NCI-H146 (cell line): ENCODE measurements around the gene IFI6.
A peak's percentile ranks its signal among the peaks of the same experiment; 100 is the strongest.
"Not testable (repeated sequence)": the region's sequence is repeated elsewhere in the genome, so short reads cannot be mapped to it uniquely, and the experiment has no call there.

Experiments
- DNase-seq: peaks from one replicate; lab custom pipeline; 2025; lab: John Stamatoyannopoulos, UW

The IFI6 gene

DNA sequence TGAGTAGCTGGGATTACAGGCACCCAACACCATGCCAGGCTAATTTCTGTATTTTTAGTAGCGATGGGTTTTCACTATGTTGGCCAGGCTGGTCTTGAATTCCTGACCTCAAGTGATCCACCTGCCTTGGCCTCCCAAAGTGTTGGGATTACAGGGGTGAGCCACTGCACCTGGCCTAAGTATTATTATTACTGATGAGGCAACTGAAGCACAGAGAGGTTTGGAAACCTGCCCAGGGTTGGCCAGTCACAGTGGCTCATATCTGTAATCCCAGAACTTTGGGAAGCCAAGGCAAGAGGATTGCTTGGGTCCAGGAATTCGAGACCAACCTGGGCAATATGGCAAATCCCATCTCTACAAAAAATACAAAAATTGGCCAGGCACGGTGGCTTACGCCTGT is 44.3 kb downstream of the IFI6 start:
- DNase-seq: not testable (repeated sequence)

DNA sequence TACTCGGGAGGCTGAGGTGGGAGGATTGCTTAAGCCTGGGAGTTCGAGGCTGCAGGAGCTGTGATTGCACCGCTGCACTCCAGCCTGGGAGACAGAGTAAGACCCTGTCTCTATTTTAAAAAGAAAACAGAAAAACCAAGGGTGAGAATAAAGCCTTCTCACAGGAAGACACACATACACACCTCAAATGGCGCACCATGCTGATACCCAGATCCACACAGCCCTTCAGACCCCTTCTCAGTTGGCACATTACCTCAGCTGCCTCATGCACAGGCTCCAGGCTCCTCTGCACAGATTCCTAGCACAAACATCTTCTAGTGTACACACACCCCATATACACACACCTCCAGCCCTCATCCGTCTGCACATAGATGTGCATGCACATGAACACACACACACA is 44.9 kb downstream of the IFI6 start:
- no peak for DNase-seq

DNA sequence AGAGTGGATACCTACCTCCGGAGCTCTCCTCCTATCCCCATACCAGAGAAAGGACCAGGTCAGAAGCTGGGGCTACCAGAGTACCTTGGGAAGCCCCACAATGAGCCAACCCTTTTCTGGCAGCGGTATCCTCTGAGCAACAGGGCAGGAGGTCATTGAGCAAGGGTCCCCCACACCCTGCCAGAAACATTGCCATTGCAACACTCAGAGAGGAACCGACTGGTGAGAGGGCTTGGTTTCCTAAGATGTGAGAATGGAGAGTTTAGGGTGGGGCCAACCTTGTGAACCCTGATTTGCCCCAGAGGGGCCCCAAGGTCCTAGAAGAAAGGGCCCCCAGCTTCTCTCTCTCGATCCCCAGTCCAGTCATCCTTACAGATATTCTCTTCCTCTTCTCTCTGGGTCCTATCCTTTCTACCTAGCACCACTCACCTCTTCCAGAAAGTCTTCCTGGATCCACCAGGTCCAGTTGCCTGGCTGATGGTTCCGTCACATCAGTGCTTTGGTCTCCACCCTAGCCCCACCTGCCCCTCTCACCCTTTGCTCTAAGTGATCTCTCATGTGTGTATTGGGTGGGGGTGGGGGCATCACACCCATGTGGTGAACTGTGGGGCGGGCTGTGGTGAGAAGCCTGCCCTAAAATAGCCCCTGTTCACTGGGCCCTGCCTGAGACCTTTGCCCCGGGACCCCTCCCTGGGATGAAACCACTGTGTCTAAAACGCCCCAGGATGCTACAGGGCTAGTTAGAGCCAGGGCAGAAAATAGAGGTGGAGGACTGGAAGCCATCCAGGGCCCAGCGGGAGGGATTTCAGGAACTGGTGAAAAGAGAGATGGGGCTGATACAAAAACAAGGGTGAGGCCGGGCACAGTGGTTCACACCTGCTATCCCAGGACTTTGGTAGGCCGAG is 45.7 kb downstream of the IFI6 start:
- DNase-seq: peak; percentile 13

DNA sequence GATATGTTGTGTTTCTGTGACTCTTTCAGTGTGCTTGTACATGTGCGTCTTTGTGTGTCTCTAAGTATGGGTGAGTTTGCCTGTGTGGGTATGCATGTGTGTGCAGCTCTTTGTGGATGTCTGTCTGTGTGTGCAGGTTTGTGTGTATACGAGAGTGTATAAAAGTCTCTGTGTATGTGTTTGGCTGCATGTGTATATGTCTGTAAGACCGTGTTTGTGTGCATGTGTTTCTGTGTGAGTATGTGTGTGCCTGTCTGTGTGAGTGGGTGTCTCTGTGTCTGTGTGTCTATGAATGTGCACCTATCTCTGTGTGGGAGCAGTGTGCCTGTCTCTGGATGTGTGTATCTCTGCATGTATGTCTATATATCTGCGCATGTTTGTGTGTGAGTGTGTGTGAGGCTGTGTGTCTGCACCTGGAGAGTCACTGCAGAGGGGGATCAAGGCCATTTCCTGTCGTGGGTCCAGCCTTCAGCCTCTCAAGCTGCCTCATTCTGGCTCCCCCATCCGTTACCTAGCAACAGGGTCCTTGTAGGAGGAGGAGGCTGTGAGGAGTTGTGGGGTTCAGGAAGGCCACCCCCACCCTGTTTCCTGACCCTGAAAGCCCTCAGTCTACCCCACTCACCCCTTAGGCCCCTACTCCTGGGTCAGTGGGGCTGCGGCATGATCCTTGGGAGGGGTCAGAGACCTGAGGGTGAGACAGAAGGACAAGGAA is 47.4 kb downstream of the IFI6 start:
- peak; percentile 11 for DNase-seq

DNA sequence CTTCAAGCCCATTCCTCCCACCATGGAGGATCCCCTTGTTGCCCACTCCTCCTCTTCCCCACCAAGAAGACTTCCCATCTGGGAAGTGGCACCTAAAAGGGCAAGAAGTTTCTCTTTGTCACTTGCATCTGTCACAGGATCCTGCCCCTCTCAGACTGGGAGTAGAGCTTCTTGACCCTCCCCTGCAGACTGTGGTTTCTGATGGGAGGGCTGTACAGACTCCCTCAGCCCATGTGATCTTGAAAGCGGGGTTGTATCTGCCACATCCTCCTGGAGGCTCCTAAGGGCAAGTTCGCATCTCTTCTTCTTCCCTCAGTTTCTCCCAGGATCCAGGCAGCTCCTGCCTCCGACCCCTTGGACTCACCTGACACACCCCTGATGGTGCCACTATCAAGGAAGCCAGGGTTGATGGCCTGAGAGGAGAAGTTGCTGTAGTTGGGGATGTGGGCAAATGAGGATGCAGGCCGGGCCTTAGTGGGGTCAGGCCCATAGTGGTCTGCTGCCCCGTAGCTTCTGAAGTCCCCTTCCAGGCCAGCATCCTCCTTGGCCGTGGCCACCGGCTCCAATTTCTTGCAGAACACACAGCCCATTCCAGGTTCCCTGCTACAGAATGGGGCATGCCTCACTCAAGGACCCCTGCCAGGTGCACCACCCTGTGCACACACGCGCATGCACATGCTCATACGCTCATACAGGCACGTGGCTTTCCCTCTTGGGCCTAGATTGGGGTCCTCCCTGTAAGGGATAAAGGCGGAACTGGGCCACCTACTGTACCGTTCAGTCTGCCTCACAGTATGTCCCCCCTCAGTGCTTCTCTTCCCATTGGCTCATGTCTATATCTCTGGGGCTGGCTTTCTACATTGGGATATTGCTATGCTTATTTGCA is 48.4 kb downstream of the IFI6 start:
- no peak for DNase-seq

DNA sequence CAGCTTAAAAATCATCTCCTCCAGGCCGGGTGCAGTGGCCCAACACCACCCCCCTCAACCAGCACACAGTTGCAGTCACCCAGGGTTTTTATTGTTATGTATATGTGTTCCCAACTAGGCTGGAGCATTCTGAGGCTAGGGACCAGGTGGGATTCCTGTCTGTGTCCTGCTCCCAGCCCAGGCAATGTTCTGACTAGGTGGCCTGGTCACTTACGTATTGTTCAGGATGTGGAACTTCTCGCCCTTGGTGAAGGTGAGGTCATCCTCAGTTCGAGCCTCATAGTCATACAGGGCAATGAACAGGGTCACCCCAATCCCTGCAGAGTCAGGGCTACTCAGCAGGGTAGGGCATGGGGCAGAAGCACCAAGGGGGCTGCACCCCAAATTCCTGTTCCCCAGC is 49.2 kb downstream of the IFI6 start:
- DNase-seq: no peak

DNA sequence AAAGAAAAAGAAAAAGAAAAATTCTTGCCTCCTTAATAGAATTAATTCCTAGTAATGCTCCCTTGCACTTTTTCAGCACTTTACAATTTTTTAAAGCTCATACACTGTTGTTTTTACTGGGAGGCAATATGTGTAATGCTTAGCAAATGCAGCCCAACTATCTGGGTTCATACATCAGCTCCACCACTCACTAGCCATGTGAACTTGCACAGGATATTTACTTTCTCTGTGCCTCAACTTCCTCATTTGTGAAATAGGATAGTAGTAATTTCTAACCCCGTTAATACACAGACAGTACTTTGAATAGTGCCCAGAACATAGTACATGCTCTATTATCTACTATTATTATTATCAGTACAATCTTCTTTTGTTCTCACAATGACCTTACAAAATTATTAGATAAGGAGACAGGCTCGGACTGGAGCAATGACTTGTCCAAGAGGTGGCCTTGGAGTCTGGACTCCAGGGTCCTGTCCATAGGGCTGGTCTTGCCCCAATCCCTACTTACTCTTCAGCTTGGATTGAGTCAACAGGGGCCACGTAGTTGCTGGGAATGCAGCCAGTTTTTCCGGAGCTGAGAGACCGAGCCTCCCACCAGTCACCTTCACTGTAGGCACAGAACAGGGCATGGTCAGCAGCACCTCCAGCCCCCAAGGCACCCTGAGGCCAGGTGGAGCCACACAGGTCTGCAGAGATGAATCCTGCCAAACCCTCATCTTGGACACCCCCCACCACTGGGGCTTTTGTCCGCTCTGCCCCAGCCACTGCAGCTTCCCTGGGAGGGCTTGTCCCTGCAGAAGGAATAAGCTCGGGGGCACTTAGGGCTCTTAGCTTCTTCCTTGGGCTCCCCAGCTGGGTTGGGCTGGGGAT is 50.7 kb downstream of the IFI6 start:
- DNase-seq: no peak

DNA sequence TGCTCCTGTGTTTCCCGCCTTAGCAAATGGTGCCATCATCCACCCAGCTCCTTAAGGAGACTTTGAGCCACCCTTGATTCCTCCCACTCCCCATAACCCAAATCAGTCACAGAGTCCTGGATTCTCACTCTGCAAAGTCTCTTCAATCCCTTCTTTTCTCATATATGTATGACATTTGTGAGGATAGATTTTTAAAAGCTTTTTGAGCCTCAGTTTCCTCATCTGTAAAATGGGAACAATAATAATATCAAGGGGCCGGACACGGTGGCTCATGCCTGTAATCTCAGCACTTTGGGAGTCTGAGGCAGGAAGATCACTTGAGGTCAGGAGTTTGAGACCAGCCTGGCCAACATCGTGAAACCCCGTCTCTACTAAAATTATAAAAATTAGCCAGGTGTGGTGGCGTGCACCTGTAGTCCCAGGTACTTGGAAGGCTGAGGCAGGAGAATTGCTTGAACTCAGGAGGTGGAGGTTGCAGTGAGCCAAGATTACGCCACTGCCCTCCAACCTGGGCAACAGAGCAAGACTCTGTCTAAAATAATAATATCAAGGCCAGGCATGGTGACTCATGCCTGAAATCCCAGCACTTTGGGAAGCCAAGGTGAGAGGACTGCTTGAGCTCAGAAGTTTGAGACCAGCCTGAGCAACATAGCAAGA is 52.1 kb downstream of the IFI6 start:
- not testable (repeated sequence) for DNase-seq

DNA sequence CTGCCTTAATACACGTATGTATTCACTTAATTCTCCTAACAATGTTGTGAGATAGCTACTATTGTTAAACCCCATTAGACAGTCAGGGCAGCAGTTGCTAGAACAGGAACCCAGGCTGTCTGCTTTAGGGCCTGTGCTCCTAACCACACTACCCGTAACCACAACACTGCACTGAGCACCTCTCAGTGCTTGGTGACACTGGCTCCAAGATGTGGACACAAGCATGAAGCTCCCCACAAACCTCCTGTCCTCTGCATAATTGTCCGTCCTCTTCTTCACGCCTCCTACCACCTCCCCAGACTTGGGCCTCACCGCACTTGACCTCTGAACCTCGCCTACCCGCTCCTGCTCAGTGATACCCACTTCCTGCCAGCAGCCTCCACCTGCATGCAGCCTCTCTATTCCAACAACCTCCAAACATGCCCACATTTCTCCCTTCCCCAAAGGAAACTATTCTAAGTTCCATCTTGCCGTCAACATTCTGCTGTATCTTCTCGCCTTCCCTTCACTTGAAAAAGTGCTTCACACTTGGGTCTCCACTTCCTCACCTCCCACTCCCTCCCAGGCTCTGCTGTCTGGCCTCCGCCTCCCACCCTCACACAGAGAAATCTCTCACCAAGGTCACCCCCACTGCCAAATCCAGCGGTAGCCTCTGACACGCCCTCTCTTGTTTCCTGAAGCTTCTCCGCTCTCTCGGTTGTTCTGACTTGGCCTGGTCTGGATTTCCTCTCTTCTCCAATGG is 53.5 kb downstream of the IFI6 start:
- no peak for DNase-seq

DNA sequence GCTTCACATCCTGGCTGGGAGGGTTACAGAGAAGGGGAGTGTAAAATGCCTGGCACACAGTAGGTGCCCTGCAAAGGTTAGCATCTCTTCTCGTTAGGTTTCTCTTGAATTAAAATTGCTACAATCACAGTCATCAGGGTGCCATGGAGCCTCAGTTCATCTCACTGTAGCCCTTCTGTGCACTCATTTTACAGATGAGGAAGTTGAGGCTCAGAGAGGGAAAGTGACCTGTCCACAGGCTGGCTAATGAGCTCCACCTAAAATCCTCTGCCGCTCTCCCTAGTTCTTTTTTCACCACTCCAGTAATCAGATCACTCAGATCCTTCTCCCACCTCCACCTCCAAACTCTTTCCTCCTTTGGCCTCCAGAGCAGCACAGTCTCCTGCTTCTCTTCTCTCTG is 54.6 kb downstream of the IFI6 start:
- DNase-seq: no peak

DNA sequence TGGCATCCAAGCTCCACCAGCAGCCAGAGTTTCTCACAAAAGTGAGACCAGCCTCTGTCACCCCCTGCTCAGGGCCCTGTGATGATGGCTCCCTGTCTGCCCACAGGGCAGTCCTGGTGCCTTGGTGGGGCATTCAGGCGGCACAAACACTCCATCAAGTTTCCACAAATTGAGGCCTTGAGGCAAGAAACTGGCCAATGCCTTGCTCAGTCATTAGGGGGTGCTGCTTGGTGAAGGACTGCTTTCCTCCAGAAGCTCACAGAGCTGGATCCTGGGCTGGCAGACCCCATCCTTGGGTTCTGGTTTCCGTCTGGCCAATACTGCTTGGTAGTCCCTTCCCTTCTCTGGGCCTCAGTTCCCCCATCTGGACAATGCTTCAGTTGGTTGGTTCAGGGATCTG is 55.6 kb downstream of the IFI6 start:
- DNase-seq: no peak
